Stimulated activated CD8-positive, alpha-beta memory T cell treated with anti-CD3 and anti-CD28 coated beads, Interleukin-7, amount 100 ng/mL, for 4 hours (primary cell): Measurements from ENCODE around the gene DCAF12.
"Not testable (repeated sequence)": the region's sequence is repeated elsewhere in the genome, so short reads cannot be mapped to it uniquely, and the experiment has no call there.

Experiments used
- DNase-seq, 2 donors: peaks; one replicate each; pipeline ENCODE4 v3.0.0-alpha.2; 2020; ENCODE audit warnings: low read depth in 2 of 2

The DCAF12 gene

DNA sequence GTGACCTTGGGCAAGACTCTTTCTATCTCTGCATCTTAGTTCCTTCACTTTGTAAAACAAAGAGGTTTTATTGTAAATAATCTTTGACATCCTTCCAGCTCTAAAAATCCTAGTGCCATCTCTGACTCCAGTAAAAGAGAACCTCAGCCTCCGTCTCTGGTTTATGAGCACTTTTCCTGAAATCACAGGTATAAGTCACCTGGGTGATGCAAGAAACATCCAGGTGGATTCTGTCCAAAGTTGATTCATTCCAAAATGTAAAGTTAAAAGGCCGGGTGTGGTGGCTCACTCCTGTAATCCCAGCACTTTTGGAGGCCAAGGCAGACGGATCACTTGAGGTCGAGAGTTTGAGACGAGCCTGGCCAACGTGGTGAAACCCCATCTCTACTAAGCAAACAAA, 56.7 kb downstream of the DCAF12 start:
- DNase-seq, result no peak

DNA sequence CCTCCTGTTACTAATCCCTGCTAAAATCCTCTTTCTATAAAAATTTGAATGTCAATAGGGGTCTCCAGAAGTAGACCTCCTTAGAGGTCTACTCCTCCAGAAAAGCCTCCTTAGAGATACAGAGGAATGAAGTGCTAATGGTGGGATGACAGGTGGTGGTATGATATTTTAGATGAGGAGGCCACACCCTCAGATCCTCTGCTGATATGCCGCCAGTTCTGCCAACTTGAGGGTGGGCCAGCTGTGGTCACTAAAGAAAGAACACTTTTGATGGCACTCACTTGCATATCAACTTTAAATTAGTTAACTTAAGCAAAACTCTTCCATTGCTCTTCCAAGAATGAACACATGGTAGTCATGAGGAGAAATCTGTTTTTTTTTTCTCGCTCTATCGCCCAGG, 61.0 kb downstream of the DCAF12 start:
- no peak for DNase-seq

DNA sequence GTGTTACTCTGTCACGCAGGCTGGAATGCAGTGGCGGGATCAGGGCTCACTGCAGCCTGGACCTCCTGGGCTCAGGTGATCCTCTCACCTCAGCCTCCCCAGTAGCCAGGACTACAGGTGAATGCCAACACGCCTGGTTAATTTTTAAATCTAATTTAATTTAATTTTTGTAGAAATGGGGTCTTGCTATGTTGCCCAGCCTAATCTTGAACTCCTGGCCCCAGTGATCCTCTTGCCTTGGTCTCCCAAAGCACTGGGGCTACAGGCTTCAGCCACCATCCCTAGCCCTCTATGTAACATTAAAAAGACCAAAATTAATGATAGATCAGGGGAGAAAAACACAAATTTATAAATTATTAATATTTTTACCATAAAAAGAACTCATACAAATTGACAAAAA, 66.5 kb downstream of the DCAF12 start:
- DNase-seq, result no peak

DNA sequence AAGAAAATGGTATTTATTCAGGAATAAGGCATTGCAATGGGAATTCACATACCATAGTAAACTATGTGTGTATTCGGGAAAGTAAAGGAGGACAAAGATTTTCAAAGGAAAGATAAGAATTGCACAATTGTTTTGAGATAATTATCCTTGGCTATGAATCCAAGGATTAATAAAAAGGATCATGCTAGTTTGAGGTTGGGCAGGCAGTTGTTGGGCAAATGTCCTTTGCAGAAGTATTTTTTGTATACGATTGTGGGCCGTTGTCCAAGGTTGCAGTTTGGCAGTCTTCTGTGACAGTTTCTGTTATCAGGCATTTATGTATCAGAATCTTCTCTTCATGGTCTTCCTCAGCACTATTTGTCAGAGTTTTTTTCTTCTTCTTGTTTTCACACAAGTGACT, 67.2 kb downstream of the DCAF12 start:
- DNase-seq, result no peak

DNA sequence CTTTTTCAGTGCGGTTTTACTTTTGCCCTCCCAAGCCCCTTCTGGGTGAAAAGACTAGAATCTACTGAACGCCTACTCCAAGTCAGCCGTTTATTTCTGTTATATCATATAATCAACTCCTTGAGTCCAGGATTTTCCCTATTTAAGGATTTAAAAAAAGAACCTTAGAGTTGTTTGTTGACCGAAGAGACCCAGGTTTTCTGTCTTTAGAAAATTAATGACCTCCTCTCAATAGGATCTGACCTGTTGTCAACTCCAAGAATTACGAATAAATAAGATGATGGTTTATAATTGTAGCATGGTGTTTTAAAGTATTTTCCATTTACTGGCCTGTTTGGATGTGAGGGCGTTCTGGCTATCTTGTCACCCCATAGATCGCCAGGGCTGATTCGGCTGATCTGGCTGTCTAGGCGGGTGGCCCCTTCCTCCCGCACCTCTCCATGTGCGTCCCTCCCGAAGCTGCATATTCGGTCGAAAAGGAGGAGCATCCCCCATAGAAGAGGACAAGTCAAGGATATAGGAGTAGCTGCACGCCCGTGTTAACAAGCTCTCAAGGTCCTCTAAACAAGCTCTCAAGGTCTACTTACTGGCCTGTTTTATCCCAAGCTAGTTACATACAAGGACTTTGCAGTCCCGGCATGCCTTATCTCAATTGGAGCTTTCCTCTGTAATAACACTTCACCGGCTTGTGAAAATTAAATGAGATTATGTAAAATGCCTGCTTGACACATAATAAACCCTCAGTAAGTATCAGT, 76.7 kb downstream of the DCAF12 start:
- DNase-seq, result no peak

DNA sequence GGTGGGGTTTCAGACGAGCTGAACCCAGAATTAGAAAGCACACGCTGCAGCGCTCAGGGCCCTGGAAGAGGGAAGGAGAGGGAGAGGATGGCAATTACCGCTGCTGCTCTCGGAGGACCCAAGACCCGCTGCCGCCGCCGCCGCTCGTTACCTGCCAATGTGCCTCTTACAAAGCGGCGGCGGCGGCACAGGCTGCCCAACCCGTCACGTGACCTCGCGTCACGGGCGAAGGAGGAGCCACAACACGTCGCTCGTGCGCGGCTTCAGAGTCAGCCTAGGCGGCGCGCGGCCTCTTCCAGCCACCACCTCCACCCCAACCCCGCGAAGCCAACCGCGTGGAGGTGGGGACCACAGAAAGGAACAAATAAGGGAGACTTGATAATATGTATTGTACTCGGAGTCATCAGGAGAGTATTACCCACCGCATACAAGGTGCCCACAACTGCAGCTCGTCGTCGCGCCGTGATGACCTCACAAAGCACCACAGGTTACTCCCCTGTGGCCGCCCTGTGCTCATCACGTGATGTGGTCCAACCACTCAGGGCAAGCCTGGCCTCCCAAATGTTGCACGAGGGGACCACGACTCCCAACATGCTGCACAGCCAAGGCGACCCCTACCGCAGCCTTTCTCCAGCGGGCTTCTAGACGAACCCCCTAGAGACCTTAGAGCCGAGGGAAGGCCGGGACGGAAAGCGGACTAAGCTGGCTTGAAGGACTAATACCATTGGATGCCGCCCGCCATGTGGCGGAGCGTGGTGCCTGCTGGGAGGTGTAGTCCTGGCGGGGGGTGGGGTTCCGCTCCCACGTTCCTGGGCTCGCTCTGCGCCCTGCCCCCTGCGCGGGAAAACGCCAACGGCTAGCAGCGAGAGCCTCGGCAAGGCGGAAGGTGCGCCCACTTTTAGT, 77.5 kb downstream of the DCAF12 start, which contains the start of gene UBAP2:
Gene UBAP2 (minus strand): TSS at position 161 of the 903 bp plus-strand sequence. CDS start 31,739 bp downstream, outside the sequence.
- peak; percentile 95 for DNase-seq

DNA sequence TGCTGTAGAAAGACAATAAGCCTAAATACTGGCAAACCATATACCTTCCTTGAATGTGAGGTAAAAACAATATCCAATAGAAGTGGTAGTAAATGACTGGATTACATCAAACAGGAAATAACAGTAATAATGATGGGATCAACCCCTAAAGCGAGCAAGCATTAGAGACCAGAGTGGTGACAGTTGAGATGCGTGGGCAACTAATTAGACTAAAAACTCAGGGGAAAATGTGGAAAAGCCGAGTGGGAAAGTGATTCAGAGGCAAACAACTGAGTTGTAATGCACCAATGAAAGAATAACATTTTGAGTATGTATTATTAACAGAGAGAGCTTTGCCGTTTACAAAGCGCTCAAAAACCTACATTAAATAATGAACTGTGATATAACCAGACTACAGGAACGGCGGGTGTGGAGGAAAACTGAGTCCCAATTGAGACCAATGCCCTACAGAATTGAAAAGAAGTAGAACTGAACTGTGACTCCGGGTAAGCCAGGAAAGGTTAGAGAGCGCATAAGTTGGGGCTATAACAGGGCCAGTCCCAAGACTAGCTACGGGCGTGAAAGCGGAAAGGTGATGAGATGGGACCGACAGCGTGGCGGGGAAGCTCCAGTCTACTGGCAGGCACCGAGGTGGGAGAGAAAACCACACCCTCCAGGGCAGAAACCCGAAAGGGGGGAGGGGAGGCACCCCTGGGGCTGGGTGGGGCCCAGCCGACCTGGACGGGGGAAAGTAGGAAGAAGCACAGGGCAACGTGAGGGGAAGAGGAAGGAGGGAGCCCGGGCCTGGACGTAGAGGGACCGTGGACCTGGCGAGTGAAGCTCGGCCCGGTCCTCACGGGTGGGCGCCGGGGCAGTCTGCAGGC, 78.4 kb downstream of the DCAF12 start:
- peak; percentile 28 to 45 for DNase-seq

DNA sequence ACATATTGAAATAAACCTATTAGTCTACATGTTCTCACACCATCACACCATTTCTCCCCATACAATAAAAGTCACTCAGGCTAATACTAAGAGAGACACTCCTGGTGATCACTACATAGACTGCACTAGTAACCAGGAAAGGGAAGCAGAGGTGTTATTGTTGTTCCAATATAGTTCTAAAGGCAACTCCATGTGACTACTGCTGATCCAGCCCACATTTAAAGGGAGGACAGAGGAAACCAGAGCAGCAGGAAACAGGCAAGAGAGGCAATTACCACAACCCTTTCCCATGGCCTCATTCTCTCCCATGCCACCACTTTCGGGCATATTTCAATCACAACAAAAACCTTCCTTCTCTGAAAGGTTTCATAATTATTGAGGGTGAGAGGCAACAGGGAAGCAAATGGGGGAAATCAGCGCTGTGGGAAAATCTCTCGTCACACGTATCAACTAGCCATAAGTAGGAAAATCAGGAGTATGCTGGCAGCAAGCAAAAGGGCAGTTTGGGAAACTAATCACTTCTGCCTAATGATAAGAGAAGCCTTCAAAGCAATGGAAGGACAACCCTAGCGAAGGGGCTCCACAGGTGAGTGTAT, 79.6 kb downstream of the DCAF12 start:
- no peak for DNase-seq

DNA sequence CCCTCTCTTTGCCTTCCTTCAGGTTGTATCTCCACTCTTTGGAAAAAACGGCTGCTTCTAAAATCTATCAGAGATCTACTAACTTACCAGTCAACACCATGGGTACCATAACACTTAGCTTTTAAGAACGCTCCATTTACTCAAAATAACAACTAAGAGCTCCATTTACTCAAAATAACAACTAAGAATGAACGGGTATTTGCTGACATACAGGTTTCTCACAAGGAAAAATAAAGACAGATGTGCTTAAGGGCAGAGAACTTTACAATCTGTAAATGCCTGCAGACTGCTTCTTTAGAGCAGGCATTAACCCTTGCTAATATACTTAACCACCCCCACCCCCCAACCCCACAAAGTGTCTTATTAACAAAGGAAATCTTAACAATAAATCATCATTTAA, 80.6 kb downstream of the DCAF12 start:
- no peak for DNase-seq

DNA sequence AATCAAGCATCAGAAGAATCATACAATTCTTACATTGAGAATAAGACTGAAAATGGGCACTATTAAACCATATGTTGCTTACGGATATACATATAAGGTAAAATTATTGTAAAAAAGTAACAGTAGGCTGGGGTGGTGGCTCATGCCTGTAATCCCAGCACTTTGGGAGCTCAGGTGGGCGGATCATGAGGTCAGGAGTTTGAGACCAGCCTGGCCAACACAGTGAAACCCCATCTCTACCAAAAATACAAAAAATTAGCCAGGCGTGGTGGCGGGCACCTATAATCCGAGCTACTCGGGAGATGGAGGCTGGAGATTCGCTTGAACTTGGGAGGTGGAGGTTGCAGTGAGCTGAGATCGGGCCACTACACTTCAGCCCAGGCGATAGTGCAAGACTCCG, 84.4 kb downstream of the DCAF12 start:
- DNase-seq, result not testable (repeated sequence)

DNA sequence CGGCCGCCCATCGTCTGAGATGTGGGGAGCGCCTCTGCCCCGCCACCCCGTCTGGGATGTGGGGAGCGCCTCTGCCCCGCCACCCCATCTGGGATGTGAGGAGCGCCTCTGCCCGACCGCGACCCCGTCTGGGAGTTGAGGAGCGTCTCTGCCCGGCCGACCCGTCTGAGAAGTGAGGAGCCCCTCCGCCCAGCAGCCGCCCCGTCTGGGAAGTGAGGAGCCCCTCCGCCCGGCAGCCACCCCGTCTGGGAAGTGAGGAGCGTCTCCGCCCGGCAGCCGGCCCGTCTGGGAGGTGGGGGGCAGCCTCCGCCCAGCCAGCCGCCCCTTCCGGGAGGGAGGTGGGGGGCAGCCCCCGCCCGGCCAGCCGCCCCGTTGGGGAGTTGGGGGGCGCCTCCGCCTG, 87.6 kb downstream of the DCAF12 start:
- not testable (repeated sequence) for DNase-seq

DNA sequence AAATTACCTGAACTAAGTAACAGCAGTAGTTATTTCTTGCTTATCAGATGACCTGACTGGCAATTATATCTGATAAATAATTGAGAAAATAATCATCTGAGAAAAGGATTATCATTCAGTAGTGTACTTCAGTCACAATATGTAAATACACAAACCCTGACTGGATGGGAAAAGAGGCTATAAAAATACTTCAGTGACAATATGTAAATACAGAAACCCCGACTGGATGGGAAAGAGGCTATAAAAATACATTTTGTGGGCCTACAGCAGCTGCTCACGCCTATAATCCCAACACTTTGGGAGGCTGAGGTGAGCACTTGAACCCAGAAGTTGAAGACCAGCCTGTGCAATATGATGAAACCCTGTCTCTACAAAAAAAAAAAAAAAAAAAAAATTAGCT, 88.9 kb downstream of the DCAF12 start:
- no peak for DNase-seq

DNA sequence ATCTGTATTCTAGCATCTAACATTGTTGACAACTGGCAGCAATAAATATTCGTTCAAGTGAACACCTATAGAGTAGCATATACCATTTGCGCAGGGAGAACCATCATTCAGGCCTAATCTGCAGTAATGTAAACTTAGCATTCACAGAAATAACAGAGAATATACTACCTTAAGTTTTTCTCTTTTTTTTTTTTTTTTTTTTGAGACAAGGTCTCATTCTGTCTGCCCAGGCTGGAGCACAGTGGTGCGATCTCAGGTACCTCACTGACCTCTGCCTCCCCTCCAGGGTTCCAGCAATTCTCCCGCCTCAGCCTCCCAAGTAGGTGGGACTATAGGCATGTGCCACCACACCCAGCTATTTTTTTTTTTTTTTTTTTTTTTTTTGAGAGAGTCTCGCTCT, 89.9 kb downstream of the DCAF12 start:
- no peak for DNase-seq
